D721Med (cell line): ENCODE measurements around the gene HEPHL1.

ENCODE experiments used
- DNase-seq: peaks from one replicate; pipeline ENCODE4 v3.0.0; 2011; ENCODE audit warnings: low spot score; ENCODE audit not compliant: insufficient read length
- FAIRE-seq: peaks from 2 replicates; lab custom pipeline; 2011; peaks lifted over from hg19 to GRCh38; lab: Jason Lieb, UNC
- TF ChIP-seq, protein P1 (sequence below): IDR thresholded peaks from 2 replicates; pipeline ENCODE4 v1.5.1; 2012; ENCODE audit warnings: mild to moderate bottlenecking, control low read depth; ENCODE audit not compliant: insufficient read depth; ENCODE audit errors: missing control alignments

The HEPHL1 gene

DNA sequence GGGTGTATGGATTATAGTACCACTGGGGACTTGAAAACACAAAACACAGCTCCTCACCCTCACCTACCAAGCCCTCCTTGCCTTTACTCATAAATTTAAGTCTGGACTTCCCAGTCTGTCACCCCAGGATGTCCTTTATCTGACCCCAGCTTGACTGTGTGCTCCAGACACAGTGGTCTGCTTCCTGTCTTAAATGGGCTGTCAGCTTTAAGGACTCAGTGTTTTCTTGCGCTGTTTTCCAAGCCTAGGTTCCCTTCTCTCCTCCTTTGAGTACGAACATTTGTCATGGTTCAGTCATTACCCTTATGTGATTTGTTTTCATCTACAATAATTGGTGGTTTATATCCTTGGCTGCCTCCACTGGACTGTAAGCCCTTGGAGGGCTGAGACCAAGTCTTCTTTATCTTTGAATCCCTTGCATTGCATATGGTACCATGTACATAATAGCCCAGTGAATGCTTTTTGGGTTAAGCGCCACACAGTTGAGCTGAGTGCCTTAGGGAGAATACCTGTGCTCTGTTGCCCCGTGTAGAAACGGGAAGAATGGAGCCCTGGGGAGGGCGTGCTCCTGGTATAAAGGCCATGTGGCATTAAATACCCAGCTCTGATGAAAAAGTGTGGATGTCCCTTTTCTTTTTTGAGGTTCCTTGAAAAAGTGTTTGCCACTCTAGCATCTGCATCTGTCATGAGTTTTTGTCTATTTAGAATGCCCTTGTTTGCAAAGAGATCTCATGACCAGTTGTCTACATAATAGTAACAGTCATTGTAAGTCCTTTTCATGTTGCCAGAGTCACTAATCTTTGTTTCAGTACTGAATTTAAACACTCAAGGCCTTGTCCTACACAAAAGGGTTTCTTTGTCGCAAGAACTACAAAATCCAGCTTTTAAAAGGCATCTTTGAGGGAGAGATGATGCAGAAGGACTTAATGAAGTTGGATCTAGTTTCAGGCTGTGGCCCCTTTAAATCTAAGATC lies 121.4 kb downstream of the HEPHL1 start:
- TF ChIP-seq, protein P1, sequence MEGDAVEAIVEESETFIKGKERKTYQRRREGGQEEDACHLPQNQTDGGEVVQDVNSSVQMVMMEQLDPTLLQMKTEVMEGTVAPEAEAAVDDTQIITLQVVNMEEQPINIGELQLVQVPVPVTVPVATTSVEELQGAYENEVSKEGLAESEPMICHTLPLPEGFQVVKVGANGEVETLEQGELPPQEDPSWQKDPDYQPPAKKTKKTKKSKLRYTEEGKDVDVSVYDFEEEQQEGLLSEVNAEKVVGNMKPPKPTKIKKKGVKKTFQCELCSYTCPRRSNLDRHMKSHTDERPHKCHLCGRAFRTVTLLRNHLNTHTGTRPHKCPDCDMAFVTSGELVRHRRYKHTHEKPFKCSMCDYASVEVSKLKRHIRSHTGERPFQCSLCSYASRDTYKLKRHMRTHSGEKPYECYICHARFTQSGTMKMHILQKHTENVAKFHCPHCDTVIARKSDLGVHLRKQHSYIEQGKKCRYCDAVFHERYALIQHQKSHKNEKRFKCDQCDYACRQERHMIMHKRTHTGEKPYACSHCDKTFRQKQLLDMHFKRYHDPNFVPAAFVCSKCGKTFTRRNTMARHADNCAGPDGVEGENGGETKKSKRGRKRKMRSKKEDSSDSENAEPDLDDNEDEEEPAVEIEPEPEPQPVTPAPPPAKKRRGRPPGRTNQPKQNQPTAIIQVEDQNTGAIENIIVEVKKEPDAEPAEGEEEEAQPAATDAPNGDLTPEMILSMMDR: no peak
- DNase-seq (no peak), FAIRE-seq (no peak)

DNA sequence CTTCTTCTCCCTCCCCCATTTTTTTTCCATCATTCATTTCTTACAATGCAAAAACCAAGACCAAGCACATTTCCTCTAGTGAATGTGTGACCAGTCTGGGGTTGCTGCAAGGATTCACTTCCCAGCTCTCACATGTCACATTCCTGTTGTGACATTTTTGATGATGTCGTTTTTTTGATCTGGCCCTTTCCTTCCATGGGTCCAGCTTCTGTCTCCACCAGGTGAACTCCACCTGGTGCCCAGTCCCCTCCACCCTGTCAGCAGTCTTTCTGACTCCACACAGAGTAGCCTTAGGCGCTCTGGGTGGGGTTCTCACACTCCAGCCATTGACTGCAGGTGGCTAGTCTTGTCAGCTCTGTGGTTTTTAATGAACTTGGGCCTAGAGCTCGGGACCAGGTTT lies 123.1 kb downstream of the HEPHL1 start:
- TF ChIP-seq, protein P1: no peak
- DNase-seq (no peak), FAIRE-seq (no peak)

DNA sequence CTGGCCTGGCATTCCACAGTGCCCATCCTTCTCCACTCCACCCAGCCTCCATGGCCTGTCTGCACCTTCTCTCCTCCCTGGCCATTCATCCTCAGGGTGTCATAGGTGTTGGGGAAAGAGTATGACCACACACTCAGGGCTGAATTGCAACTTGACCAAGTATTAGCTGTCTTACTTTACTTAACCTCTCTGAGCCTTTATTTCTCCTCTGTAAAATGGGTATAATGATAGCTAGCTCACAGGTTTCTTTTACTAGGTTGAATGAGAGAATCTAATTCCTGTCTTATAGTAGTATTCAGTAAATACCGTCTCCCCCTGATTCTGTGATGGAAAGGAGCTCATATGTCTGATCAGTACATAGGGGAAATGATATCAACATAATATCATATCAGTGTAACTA lies 123.5 kb downstream of the HEPHL1 start:
- DNase-seq (no peak), FAIRE-seq (no peak)
- TF ChIP-seq, protein P1: no peak

DNA sequence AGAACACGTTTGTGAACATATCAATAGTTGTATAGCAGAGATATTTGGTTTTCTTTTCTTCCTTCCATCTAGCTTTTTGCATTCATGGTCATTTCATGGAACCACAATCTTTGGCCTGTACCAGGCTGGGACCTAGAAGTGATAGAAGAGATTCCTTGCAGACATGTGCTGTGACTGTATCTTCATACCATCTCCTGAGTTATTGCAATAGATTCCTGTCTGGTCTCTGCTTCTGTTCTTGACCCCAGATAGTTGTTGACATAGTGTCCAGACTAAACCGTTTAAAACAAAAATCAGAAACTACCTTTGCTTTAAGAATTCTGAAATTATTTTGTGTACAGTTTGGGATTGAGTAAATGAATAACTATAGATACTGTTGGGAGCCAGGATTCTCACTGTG lies 124.3 kb downstream of the HEPHL1 start:
- TF ChIP-seq, protein P1: no peak
- DNase-seq (no peak), FAIRE-seq (no peak)

DNA sequence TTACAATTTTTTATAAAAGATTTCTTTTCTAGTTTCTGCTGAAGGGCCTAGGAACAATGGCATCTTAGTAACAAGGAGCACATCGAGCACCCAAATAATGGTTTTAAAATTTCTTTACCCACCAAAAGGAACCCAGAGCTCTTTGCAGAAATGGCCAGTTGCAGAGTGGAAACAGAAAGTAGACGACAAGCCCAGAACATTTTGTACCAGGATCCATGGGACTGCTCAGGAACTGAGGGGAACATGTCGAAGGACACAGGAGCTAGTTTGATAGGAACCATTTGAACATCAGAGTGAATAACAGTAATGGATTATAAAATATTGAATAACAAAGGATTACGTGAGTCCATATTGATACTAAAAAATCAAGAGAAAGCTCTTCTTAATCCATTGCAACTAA lies 124.8 kb downstream of the HEPHL1 start:
- FAIRE-seq: no peak
- TF ChIP-seq, protein P1: no peak
- DNase-seq: no peak

DNA sequence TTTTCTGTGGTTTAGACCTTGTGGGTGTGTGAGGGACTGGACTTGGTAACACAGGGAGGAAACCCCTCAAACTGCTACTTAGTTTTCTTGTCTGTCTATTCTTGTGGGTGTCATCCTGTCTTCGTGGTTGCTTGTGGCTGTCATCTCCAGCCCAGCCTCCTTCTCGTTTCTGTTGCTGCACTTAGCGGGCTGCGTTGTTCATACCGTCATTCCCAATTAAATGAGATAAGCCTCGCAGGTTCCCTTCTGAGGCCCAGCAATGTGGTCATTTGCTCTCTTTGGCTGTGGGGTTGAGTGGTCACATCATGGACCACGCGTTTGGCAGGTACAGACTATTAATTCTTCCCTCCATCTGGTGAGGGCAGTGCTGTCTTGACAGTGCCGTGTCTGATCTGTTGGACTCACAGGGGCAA lies 126.3 kb downstream of the HEPHL1 start:
- DNase-seq: no peak
- TF ChIP-seq, protein P1: no peak
- FAIRE-seq: no peak

DNA sequence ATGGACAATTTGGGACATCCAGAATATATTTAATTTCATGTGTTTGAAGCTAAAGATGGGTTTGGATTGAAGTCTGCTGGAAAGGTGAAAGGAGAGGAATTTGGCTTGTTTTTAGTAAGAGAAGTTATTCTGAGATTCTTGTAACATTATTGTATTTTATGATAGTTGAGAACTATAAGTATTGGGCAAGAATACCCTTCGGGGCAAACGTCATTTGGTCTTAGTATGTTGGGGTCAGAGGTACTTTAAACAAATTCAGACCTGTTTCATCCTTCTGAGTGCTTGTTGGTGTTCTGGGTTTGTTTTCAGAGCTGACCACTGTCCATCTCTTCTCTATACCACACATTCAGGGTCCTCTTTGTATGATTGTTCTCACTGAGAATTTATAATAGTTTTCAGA lies 127.0 kb downstream of the HEPHL1 start:
- TF ChIP-seq, protein P1: no peak
- DNase-seq (no peak), FAIRE-seq (no peak)
